Ascending aorta (tissue), 2 donors: ENCODE results near the gene SYNGR3. TPM values are rescaled to one million over a fixed set of nuclear protein-coding genes. Genes with fewer than 3 reads are reported as not detected.

Experiments
- DNase-seq, 2 donors: peaks; one replicate each; pipeline ENCODE4 v3.0.0-alpha.2; 2019; ENCODE audit warnings: low spot score in 2 of 2
- H3K27ac ChIP-seq, 2 donors: fragments of 200-600 bp; sonication (generic); one replicate each; pipeline ENCODE4 v1.5.1; 2016 to 2017; ENCODE audit warnings: mild to moderate bottlenecking in 1 of 2
- H3K27me3 ChIP-seq: fragments of 200-600 bp; sonication (generic); one replicate; pipeline ENCODE4 v1.5.1; 2017
- H3K36me3 ChIP-seq, 2 donors: fragments of 200-600 bp; sonication (generic); one replicate each; pipeline ENCODE4 v1.5.1; 2016
- H3K4me1 ChIP-seq, 2 donors: fragments of 200-600 bp; sonication (generic); one replicate each; pipeline ENCODE4 v1.5.1; 2016 to 2017; ENCODE audit warnings: mild to moderate bottlenecking in 1 of 2
- H3K4me3 ChIP-seq, 2 donors: fragments of 200-600 bp; sonication (generic); one replicate each; pipeline ENCODE4 v1.5.1; 2016 to 2017; ENCODE audit warnings: mild to moderate bottlenecking in 1 of 2
- H3K9me3 ChIP-seq, 2 donors: fragments of 200-600 bp; sonication (generic); one replicate each; pipeline ENCODE4 v1.5.1; 2016
- CTCF ChIP-seq, 3 experiments: fragments of 200-600 bp in 2 of 3; fragments of 450-650 bp in 1 of 3; sonication (generic) in 2 of 3; IDR thresholded peaks; one replicate each; pipeline ENCODE4 v1.5.1; 2016 to 2019; ENCODE audit warnings: antibody characterized with exemption in 3 of 3, mild to moderate bottlenecking in 1 of 3, moderate library complexity in 1 of 3
- intact Hi-C: fragments of 100-400 bp; cut with DNase I; formaldehyde crosslinking; loops from one replicate; pipeline ENCODE4 v1.15.1; 2023
- total RNA-seq: library from RNA; depleted of rRNA; stranded (reverse); fragments of >200 nt; gene quantifications from one replicate; pipeline ENCODE4 v1.1.0, GENCODE V29; 2016

Gene SYNGR3
- total RNA-seq, 1 donor from 2014 or later: 0.32 TPM

- H3K9me3 ChIP-seq: no peaks in the 10 kb centered on the region
- intact Hi-C loops: loop anchor here (10.0 kb wide), 1 partner anchor 546 kb away; the partner anchor contains the start of gene ATP6V0C
- peaks cover 16 to 24% of the 10 kb centered on the region in 2 donors for H3K4me1 ChIP-seq
- no peak for DNase-seq
- peaks cover 1 to 7% of the 10 kb centered on the region in 2 donors for H3K36me3 ChIP-seq
- H3K27me3 ChIP-seq: no peaks in the 10 kb centered on the region
- H3K27ac ChIP-seq: no peak overlapping the region
- TF ChIP-seq CTCF (IDR thresholded peaks at IDR 0.05): no peak
- H3K4me3 ChIP-seq: no peak overlapping the region
Measured at GRCh38 chr16:1968146-1968953, 21.4 kb upstream of the SYNGR3 start.

- Histone ChIP-seq H3K4me3 (peak within 1 kb of the TSS; percentile 90 to 95), H3K36me3 (peaks cover 26 to 28% of the 10 kb centered on the region in 2 donors), H3K27me3 (no peaks in the 10 kb centered on the region), H3K27ac (peak within 1 kb of the TSS; percentile 90 to 93), H3K9me3 (no peaks in the 10 kb centered on the region), H3K4me1 (peaks cover 14 to 16% of the 10 kb centered on the region in 2 donors)
- intact Hi-C loops: loop anchor here (5.0 kb wide), 1 partner anchor 250 kb away; the partner anchor contains the start of gene E4F1
- no peak for TF ChIP-seq CTCF (IDR thresholded peaks at IDR 0.05)
- DNase-seq: peak; percentile 70 to 97
Measured at GRCh38 chr16:1971796-1972489, 17.8 kb upstream of the SYNGR3 start, which contains the start of gene TBL3. Gene TBL3, plus strand, starts transcription at chr16:1972053. Its CDS starts 112 bp downstream, at chr16:1972165.

GRCh38 chr16:1972490-1972877 is 17.3 kb upstream of the SYNGR3 start:
- Histone ChIP-seq H3K4me1 (peaks cover 14 to 16% of the 10 kb centered on the region in 2 donors), H3K4me3 (peak overlapping the region; percentile 90 to 95), H3K27me3 (no peaks in the 10 kb centered on the region), H3K27ac (no peak overlapping the region), H3K36me3 (peaks cover 32 to 34% of the 10 kb centered on the region in 2 donors), H3K9me3 (no peaks in the 10 kb centered on the region)
- no peak for DNase-seq
- intact Hi-C loops: loop anchor here (5.0 kb wide), 1 partner anchor 250 kb away; the partner anchor contains the start of gene E4F1
- no peak for TF ChIP-seq CTCF (IDR thresholded peaks at IDR 0.05)

GRCh38 chr16:1973461-1974156 is 16.2 kb upstream of the SYNGR3 start:
- H3K4me3 ChIP-seq: no peak overlapping the region
- H3K27ac ChIP-seq: no peak overlapping the region
- H3K9me3 ChIP-seq: no peaks in the 10 kb centered on the region
- no peaks in the 10 kb centered on the region for H3K27me3 ChIP-seq
- peaks cover 43 to 45% of the 10 kb centered on the region in 2 donors for H3K36me3 ChIP-seq
- no peak for DNase-seq
- H3K4me1 ChIP-seq: peaks cover 14 to 16% of the 10 kb centered on the region in 2 donors
- TF ChIP-seq CTCF (IDR thresholded peaks at IDR 0.05): no peak
- intact Hi-C loops: loop anchor here (5.0 kb wide), 1 partner anchor 249 kb away; the partner anchor contains the start of gene E4F1
